Activated CD8-positive, alpha-beta memory T cell treated with anti-CD3 and anti-CD28 coated beads, Interleukin-2, amount 10 ng/mL, durations not matched to agents 7 days and 5 days (primary cell): ENCODE results near the gene AK1. TPM values are rescaled to one million over a fixed set of nuclear protein-coding genes. Genes with fewer than 3 reads are reported as not detected.
"Not testable (repeated sequence)": the region's sequence is repeated elsewhere in the genome, so short reads cannot be mapped to it uniquely, and the experiment has no call there.

Source experiments
- ATAC-seq: fragments of 150-1000 bp; cut with Tn5 transposase; one replicate; pipeline ENCODE4 v1.10.0; 2021; ENCODE audit warnings: moderate library complexity
- CTCF ChIA-PET: fragments of 350-600 bp; sonication (Branson Sonifier 250); formaldehyde crosslinking; loops from one replicate; lab custom pipeline; 2021; ENCODE audit warnings: antibody characterized with exemption; lab: Charles Lee
- DNase-seq: peaks from one replicate; pipeline ENCODE4 v3.0.0-alpha.2; 2020
- H3K27ac Mint-ChIP-seq: one replicate; pipeline ENCODE4 v1.8.0; 2021; ENCODE audit warnings: mild to moderate bottlenecking, mixed read lengths
- H3K27me3 Mint-ChIP-seq: one replicate; pipeline ENCODE4 v1.8.0; 2021; ENCODE audit warnings: mixed read lengths
- H3K36me3 Mint-ChIP-seq: one replicate; pipeline ENCODE4 v1.8.0; 2021; ENCODE audit warnings: mild to moderate bottlenecking, mixed read lengths
- H3K4me1 Mint-ChIP-seq: one replicate; pipeline ENCODE4 v1.8.0; 2021; ENCODE audit warnings: mixed read lengths
- H3K4me3 Mint-ChIP-seq: one replicate; pipeline ENCODE4 v1.8.0; 2021; ENCODE audit warnings: mild to moderate bottlenecking, moderate library complexity, mixed read lengths
- H3K9me3 Mint-ChIP-seq: one replicate; pipeline ENCODE4 v1.8.0; 2022; ENCODE audit warnings: low read depth, mixed read lengths
- total RNA-seq, 2 experiments: library from RNA; stranded (reverse); gene quantifications; one replicate each; pipeline ENCODE4 v1.2.3, GENCODE V29; 2021

Gene AK1
- total RNA-seq, 2 experiments from 2014 or later: 33.6 to 34.3 TPM

- Mint-ChIP-seq H3K9me3 (peaks cover 1% of the 10 kb centered on the region), H3K27me3 (no peaks in the 10 kb centered on the region), H3K27ac (peak overlapping the region; percentile 32), H3K36me3 (peaks cover 8% of the 10 kb centered on the region), H3K4me3 (no peak overlapping the region), H3K4me1 (peaks cover 27% of the 10 kb centered on the region)
- DNase-seq (no peak), ATAC-seq (no peak)
- CTCF ChIA-PET: interaction anchor here (0.5 to 5.4 kb wide), 8 partner anchors 10 to 265 kb away, joined by 3 to 42 read pairs (median 4); partner anchors contain the start of genes CDK9 and TOR2A
These were observed 22.0 kb downstream of the AK1 start for GRCh38 chr9:127855522-127855921.

- peaks cover 11% of the 10 kb centered on the region for H3K36me3 Mint-ChIP-seq
- peaks cover 27% of the 10 kb centered on the region for H3K4me1 Mint-ChIP-seq
- DNase-seq (no peak), ATAC-seq (no peak)
- no peak overlapping the region for H3K4me3 Mint-ChIP-seq
- CTCF ChIA-PET: interaction anchor here (0.5 to 5.4 kb wide), 7 partner anchors 10 to 265 kb away, joined by 3 to 42 read pairs (median 4); partner anchors contain the start of genes CDK9 and TOR2A
- peak overlapping the region; percentile 49 for H3K27ac Mint-ChIP-seq
- peaks cover 4% of the 10 kb centered on the region for H3K9me3 Mint-ChIP-seq
- no peaks in the 10 kb centered on the region for H3K27me3 Mint-ChIP-seq
These were observed 22.5 kb downstream of the AK1 start for GRCh38 chr9:127854960-127855359.

DNA sequence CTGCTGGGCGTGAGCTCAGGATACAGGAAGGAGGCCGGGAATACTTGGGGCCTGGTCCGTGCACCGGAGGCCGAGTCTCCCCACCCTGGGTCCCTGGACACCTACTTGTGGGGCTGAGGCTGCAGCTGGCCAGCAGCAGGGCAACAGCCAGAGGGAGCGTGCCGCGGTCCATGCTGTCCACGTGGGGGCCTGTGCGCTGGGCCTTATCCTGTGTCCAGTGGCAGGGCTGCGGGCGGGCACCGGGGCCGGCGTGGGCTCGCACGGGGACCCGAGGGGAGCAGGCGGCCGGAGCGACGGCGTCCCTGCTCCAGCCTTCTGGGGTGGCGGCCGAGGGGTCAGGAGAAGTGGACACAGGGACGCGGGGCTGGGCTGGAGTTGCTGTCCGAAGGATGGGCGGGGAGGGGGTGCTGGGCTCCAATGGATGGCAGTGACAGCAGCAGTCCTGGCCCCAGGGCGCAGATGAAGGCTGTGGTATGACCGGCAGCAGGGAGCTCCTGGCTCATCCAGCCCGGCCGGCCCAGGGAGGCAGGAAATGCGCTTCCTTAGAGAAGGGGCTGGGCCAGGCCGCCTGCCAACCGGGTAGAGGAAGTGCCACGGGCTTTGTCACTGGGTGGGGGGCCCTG, 23.2 kb downstream of the AK1 start, which contains the start of gene ENG:
Gene ENG (minus strand): TSS at position 475 of the 623 bp plus-strand sequence. CDS start 303 bp downstream, at position 172.
- H3K4me3 Mint-ChIP-seq: peak within 1 kb of the TSS; percentile 77

GRCh38 chr9:127853312-127854183, 23.9 kb downstream of the AK1 start:
- H3K4me3 Mint-ChIP-seq: peak overlapping the region; percentile 77
- peaks cover 26% of the 10 kb centered on the region for H3K4me1 Mint-ChIP-seq
- peak overlapping the region; percentile 77 for H3K27ac Mint-ChIP-seq
- peaks cover 25% of the 10 kb centered on the region for H3K36me3 Mint-ChIP-seq
- ATAC-seq (peak; percentile 45), DNase-seq (no peak)
- no peaks in the 10 kb centered on the region for H3K27me3 Mint-ChIP-seq
- peaks cover 13% of the 10 kb centered on the region for H3K9me3 Mint-ChIP-seq
- CTCF ChIA-PET: interaction anchor here (0.8 to 5.4 kb wide), 9 partner anchors 9 to 119 kb away, joined by 3 to 42 read pairs (median 5); partner anchors contain the start of gene TOR2A

More for the DNA sequence above, 23.2 kb downstream of the AK1 start, which contains the start of gene ENG:
- peaks cover 27% of the 10 kb centered on the region for H3K4me1 Mint-ChIP-seq
- H3K27ac Mint-ChIP-seq: peak within 1 kb of the TSS; percentile 82
- DNase-seq (no peak), ATAC-seq (peak; percentile 70)
- peaks cover 17% of the 10 kb centered on the region for H3K36me3 Mint-ChIP-seq
- no peaks in the 10 kb centered on the region for H3K27me3 Mint-ChIP-seq
- CTCF ChIA-PET: interaction anchor here (1.0 to 5.4 kb wide), 7 partner anchors 11 to 119 kb away, joined by 3 to 42 read pairs (median 4); partner anchors contain the start of genes CDK9 and TOR2A
- H3K9me3 Mint-ChIP-seq: peaks cover 6% of the 10 kb centered on the region

DNA sequence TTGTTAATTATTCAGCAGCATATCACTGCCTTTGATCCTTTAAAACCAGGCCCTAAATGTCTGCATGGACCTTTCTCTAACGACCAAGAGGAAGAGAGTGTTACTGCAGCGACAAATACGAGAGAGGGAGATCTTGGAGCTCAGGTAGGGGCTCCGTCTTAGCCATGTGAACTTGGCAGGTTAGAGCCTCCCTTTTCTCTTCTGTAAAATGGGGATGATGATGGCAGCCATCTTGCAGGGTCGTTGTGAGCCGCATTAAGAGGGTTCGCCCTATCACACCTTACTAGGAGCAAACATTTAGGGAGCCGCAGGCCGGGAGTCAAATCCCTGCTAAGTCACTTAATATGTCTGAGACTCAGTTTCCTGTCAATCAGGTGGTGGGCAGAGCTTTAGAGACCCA, 24.6 kb downstream of the AK1 start:
- Mint-ChIP-seq H3K36me3 (peaks cover 27% of the 10 kb centered on the region), H3K27me3 (no peaks in the 10 kb centered on the region), H3K4me1 (peaks cover 26% of the 10 kb centered on the region), H3K4me3 (peak overlapping the region; percentile 77), H3K9me3 (peaks cover 15% of the 10 kb centered on the region), H3K27ac (no peak overlapping the region)
- DNase-seq (no peak), ATAC-seq (no peak)
- CTCF ChIA-PET: interaction anchor here (0.6 to 5.4 kb wide), 7 partner anchors 9 to 90 kb away, joined by 3 to 42 read pairs (median 6); no protein-coding TSS in a partner anchor

- H3K4me3 Mint-ChIP-seq: no peak overlapping the region
- peaks cover 15% of the 10 kb centered on the region for H3K9me3 Mint-ChIP-seq
- H3K27ac Mint-ChIP-seq: no peak overlapping the region
- CTCF ChIA-PET: interaction anchor here (1.8 kb wide), 1 partner anchor 19 kb away, joined by 8 read pairs; no protein-coding TSS in a partner anchor
- no peak for DNase-seq
- H3K4me1 Mint-ChIP-seq: peaks cover 23% of the 10 kb centered on the region
- H3K27me3 Mint-ChIP-seq: no peaks in the 10 kb centered on the region
- ATAC-seq: no peak
- H3K36me3 Mint-ChIP-seq: peaks cover 27% of the 10 kb centered on the region
These were observed 27.1 kb downstream of the AK1 start for GRCh38 chr9:127850286-127850830.

DNA sequence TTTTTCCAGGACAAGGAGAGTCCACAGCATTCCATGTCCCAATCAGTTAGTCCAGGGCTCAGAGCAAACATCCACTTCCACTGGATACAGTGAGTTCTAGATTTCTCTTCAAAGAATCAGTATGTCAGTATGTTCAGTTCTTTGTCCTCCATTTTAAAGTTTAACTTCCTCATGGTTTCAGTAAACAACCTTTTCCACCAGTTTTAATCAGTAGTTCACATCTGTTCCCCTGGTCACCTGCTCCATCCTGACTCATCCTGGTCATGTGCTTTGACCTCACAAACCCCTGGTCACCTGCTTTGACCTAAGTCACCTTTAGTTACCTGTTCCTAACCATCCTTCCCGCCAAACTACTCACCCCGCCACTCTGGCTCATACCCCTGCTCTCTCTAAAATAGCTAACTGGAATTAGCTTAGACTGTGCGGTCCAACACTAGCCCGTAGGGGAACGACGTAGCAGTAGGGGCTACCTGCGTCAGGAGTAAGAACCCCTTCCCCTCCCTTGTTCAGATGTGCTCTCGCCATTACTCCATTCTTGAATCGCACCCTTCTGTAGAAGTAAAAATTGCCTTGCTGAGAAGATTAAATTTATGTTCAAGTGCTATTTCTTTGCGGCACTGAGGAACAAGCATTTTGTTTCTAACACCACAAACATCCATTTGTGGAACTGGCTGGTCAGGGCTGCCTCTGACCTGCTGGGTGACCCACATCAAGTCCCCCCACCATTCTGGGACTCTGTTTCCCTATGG, 28.5 kb downstream of the AK1 start:
- Mint-ChIP-seq H3K4me1 (peaks cover 18% of the 10 kb centered on the region), H3K36me3 (peaks cover 27% of the 10 kb centered on the region), H3K9me3 (peaks cover 15% of the 10 kb centered on the region), H3K4me3 (no peak overlapping the region), H3K27me3 (no peaks in the 10 kb centered on the region), H3K27ac (no peak overlapping the region)
- ATAC-seq: no peak
- no peak for DNase-seq
- CTCF ChIA-PET: no interaction called here

GRCh38 chr9:127847833-127848755, 29.4 kb downstream of the AK1 start:
- ATAC-seq: no peak
- Mint-ChIP-seq H3K36me3 (peaks cover 27% of the 10 kb centered on the region), H3K9me3 (peaks cover 15% of the 10 kb centered on the region), H3K4me3 (no peak overlapping the region), H3K27ac (no peak overlapping the region), H3K27me3 (no peaks in the 10 kb centered on the region), H3K4me1 (peaks cover 15% of the 10 kb centered on the region)
- CTCF ChIA-PET: interaction anchor here (1.6 kb wide), 1 partner anchor 22 kb away, joined by 5 read pairs; no protein-coding TSS in a partner anchor
- DNase-seq: no peak

DNA sequence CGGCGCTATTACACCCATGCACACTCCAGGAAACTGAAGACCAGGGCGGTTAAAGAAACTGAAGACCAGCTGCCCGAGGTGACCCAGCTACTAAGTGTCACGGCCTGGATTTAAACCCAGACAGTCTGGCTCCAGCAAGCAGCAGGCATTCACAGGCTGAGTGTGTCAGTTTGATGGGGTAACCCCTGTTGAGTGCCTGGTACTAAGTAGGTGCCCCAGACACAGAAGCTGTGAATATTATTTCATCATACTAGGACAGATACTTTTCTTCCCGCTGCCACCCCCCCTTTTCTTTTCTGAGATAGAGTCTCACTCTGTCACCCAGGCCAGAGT, 30.3 kb downstream of the AK1 start:
- CTCF ChIA-PET: interaction anchor here (1.6 kb wide), 1 partner anchor 23 kb away, joined by 5 read pairs; no protein-coding TSS in a partner anchor
- ATAC-seq (no peak), DNase-seq (no peak)
- no peak overlapping the region for H3K27ac Mint-ChIP-seq
- H3K36me3 Mint-ChIP-seq: peaks cover 27% of the 10 kb centered on the region
- peaks cover 6% of the 10 kb centered on the region for H3K4me1 Mint-ChIP-seq
- H3K9me3 Mint-ChIP-seq: peaks cover 15% of the 10 kb centered on the region
- H3K27me3 Mint-ChIP-seq: no peaks in the 10 kb centered on the region
- no peak overlapping the region for H3K4me3 Mint-ChIP-seq

DNA sequence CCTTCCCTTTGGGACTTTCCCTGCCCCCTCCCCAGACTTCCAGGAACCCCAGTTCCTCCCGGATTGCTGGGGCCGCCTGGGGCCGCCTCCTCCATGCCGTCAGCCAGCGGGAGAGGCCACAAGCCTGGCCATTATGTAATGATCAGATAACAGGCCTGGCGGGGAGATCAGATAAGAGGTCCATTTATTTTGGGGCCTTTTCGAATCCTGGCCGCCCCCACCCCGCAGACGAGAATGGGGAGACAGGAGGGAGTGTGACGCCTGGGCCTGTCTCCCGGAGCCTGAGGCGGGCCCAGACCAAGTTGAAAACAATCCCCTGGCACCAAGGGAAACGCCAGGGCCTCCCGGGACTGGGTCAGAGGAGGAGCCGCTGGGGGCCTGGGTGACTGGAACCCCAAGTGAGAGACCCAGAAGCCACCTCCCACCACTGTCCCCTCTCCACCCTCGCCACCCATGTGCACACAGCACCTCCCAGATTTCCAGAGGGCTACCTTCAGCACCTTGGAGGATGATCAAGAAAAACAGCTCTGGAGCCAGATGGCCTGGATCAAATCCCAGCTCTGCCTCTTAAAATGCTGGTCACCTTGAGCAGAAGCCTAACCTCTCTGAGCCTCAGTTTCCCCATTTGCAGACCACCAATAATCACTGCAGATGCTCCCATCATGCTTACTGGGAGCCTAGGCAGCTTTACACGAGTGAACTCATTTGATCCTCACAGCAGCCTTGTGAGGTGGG, 30.9 kb downstream of the AK1 start:
- Mint-ChIP-seq H3K36me3 (peaks cover 25% of the 10 kb centered on the region), H3K4me3 (no peak overlapping the region), H3K9me3 (peaks cover 15% of the 10 kb centered on the region), H3K27me3 (no peaks in the 10 kb centered on the region), H3K4me1 (peaks cover under 1% of the 10 kb centered on the region), H3K27ac (no peak overlapping the region)
- ATAC-seq (no peak), DNase-seq (no peak)
- CTCF ChIA-PET: interaction anchor here (1.6 kb wide), 1 partner anchor 24 kb away, joined by 5 read pairs; no protein-coding TSS in a partner anchor

DNA sequence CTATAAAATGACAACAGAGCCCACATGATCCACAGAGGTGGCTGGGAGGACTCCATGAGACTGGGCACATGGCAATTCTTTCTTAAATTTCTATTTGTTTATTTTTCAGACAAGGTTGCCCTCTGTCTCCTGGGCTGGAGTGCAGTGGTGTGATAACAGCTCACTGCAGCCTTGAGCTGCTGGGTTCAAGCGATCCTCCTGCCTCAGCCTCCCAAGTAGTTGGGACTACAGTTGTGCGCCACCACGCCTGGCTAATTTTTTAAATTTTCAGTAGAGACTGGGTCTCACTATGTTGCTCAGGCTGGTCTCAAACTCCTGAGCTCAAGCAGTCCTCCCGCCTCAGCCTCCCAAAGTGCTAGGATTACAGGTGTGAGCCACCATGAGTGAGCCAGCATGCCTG, 31.9 kb downstream of the AK1 start:
- H3K27me3 Mint-ChIP-seq, DNase-seq, H3K27ac Mint-ChIP-seq, H3K4me1 Mint-ChIP-seq, H3K4me3 Mint-ChIP-seq, ATAC-seq: not testable (repeated sequence)
- H3K9me3 Mint-ChIP-seq: peaks cover 15% of the 10 kb centered on the region
- CTCF ChIA-PET: interaction anchor here (1.1 kb wide), 1 partner anchor 24 kb away, joined by 3 read pairs; no protein-coding TSS in a partner anchor
- peaks cover 20% of the 10 kb centered on the region for H3K36me3 Mint-ChIP-seq
